Measurements from ENCODE around the gene PCSK7.

- TF ChIP-seq EZH2 (IDR thresholded peaks at IDR 0.05; ENCODE audit: low read length) (no peak), CTCF (optimal IDR thresholded peaks at IDR 0.05 in 1 of 3, IDR thresholded peaks at IDR 0.05 in 1 of 3, conservative IDR thresholded peaks at IDR 0.05 in 1 of 3; ENCODE audit: extremely low read depth in 1 of 3, insufficient read depth in 2 of 3, low read length in 3 of 3) (peak in 1 of 3 experiments; percentile 10)
Observed at GRCh38 chr11:117239295-117239694, 7.4 kb upstream of the PCSK7 start.

All from keratinocyte (primary cell).